GM12878 (cell line): Measurements from ENCODE around the gene CTDP1. TPM values are rescaled to one million over a fixed set of nuclear protein-coding genes. Genes with fewer than 3 reads are reported as not detected.

Experiments used
- BHLHE40 ChIP-seq, 2 experiments: fragments of 450-650 bp in 1 of 2; IDR thresholded peaks; 2 replicates each; pipeline ENCODE4 v1.6.1; 2011 to 2017; ENCODE audit warnings: low read depth in 2 of 2, borderline replicate concordance in 1 of 2, improper control_type of control experiment in 1 of 2, low read length in 1 of 2, mild to moderate bottlenecking in 1 of 2
- EGR1 ChIP-seq, 2 experiments: IDR thresholded peaks; 1 replicate in 1 of 2; 2 replicates in 1 of 2; pipeline ENCODE4 v1.6.1; 2011 to 2012; ENCODE audit warnings: low read depth in 2 of 2, low read length in 2 of 2, borderline replicate concordance in 1 of 2, mild to moderate bottlenecking in 1 of 2, moderate library complexity in 1 of 2
- NFXL1 ChIP-seq: fragments of 450-650 bp; IDR thresholded peaks from 2 replicates; pipeline ENCODE4 v1.6.1; 2017; ENCODE audit warnings: antibody characterized with exemption, mild to moderate bottlenecking, borderline replicate concordance
- PAX5 ChIP-seq: IDR thresholded peaks from 2 replicates; pipeline ENCODE4 v1.6.1; 2011; ENCODE audit warnings: low read depth, low read length, borderline replicate concordance
- PKNOX1 ChIP-seq: fragments of 450-650 bp; IDR thresholded peaks from 2 replicates; pipeline ENCODE4 v1.6.1; 2016; ENCODE audit warnings: mild to moderate bottlenecking
- SUPT20H ChIP-seq: IDR thresholded peaks from 2 replicates; pipeline ENCODE4 v1.6.1; 2011; ENCODE audit warnings: low read depth, mild to moderate bottlenecking, low read length, moderate library complexity, borderline replicate concordance; ENCODE audit not compliant: control insufficient read depth
- polyA plus RNA-seq, 11 experiments: library from polyadenylated mRNA; depleted of rRNA in 4 of 11; unstranded in 6 of 11; stranded (reverse) in 5 of 11; fragments of >200 nt; fragmentation: Nextera tagmentation in 4 of 11; fragmentation: Illumina TruSeq in 1 of 11; extraction: Ambion mirVana in 4 of 11; extraction: Trizol in 1 of 11; gene quantifications; 1 replicate in 1 of 11; 2 replicates in 10 of 11; pipeline versions ENCODE4 v1.2.1 to v1.2.3, GENCODE V29; 2011 to 2016; ENCODE audit warnings: inconsistent platforms in 2 of 11, missing spikeins in 2 of 11, low read depth in 1 of 11
- total RNA-seq, 4 experiments: library from RNA; depleted of rRNA in 3 of 4; stranded (reverse); fragments of >200 nt in 3 of 4; fragmentation: Illumina TruSeq in 1 of 4; extraction: Trizol in 1 of 4; gene quantifications; 2 replicates each; pipeline versions ENCODE4 v1.2.1 to v1.2.3, GENCODE V29; 2013 to 2021
- TF ChIP-seq, protein P1 (sequence below): fragments of 450-650 bp; IDR thresholded peaks from 2 replicates; pipeline ENCODE4 v1.6.1; 2018; ENCODE audit warnings: borderline replicate concordance, mild to moderate bottlenecking; ENCODE audit not compliant: partially characterized antibody
- TF ChIP-seq, protein P2 (sequence below): fragments of 450-650 bp; formaldehyde crosslinking; IDR thresholded peaks from 2 replicates; pipeline ENCODE4 v1.4.0; 2022; ENCODE audit warnings: mild to moderate bottlenecking, moderate library complexity

Gene CTDP1
- total and polyA plus RNA-seq, 10 of the 15 experiments (the other 5 are each of a cell fraction or from before 2014, with no cell fraction given) = 0.32 to 31.3 (median 8.8) TPM

DNA sequence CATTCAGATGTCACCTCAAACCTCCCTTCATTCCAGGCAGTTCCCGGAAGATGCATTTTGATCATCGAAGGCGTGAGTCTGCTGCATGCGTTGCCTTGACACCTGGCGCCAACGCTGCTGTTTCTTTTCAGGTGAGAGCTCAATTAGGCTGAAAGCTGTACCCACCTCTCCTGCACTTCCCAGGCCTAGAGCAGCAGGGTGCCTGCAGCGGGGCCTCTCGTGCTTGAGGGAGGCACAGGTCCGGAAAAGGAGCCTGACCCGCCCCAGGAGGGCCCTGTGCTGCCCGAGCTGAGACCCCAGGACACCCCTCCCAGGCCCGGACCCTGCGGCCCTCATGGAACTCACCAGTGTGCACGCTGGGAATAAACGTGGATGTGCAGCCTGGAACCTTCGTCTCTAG, 86.7 kb downstream of the CTDP1 start (continued):
- TF ChIP-seq PKNOX1 = no peak
- no peak for TF ChIP-seq BHLHE40 (IDR thresholded peaks at IDR 0.05; ENCODE audit: borderline replicate concordance in 1 of 2, low read depth in 2 of 2, low read length in 1 of 2)
- TF ChIP-seq, protein P1, sequence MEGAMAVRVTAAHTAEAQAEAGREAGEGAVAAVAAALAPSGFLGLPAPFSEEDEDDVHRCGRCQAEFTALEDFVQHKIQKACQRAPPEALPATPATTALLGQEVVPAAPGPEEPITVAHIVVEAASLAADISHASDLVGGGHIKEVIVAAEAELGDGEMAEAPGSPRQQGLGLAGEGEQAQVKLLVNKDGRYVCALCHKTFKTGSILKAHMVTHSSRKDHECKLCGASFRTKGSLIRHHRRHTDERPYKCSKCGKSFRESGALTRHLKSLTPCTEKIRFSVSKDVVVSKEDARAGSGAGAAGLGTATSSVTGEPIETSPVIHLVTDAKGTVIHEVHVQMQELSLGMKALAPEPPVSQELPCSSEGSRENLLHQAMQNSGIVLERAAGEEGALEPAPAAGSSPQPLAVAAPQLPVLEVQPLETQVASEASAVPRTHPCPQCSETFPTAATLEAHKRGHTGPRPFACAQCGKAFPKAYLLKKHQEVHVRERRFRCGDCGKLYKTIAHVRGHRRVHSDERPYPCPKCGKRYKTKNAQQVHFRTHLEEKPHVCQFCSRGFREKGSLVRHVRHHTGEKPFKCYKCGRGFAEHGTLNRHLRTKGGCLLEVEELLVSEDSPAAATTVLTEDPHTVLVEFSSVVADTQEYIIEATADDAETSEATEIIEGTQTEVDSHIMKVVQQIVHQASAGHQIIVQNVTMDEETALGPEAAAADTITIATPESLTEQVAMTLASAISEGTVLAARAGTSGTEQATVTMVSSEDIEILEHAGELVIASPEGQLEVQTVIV = no peak
- TF ChIP-seq PAX5 = no peak
- TF ChIP-seq, protein P2, sequence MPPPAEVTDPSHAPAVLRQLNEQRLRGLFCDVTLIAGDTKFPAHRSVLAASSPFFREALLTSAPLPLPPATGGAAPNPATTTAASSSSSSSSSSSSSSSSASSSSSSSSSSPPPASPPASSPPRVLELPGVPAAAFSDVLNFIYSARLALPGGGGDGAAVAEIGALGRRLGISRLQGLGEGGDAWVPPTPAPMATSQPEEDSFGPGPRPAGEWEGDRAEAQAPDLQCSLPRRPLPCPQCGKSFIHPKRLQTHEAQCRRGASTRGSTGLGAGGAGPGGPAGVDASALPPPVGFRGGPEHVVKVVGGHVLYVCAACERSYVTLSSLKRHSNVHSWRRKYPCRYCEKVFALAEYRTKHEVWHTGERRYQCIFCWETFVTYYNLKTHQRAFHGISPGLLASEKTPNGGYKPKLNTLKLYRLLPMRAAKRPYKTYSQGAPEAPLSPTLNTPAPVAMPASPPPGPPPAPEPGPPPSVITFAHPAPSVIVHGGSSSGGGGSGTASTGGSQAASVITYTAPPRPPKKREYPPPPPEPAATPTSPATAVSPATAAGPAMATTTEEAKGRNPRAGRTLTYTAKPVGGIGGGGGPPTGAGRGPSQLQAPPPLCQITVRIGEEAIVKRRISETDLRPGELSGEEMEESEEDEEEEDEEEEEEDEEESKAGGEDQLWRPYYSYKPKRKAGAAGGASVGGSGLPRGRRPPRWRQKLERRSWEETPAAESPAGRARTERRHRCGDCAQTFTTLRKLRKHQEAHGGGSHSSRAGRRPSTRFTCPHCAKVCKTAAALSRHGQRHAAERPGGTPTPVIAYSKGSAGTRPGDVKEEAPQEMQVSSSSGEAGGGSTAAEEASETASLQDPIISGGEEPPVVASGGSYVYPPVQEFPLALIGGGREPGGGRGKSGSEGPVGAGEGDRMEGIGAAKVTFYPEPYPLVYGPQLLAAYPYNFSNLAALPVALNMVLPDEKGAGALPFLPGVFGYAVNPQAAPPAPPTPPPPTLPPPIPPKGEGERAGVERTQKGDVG (CRISPR knock-in tag) = no peak
- no peak for TF ChIP-seq EGR1 (IDR thresholded peaks at IDR 0.05; ENCODE audit: borderline replicate concordance in 1 of 2, low read depth in 2 of 2, low read length in 2 of 2)
- TF ChIP-seq NFXL1 = no peak
- TF ChIP-seq SUPT20H = no peak
